NCI-H2227 (cell line): ENCODE results near the gene DOCK6.

Experiments used
- DNase-seq: peaks from one replicate; lab custom pipeline; 2025; ENCODE audit not compliant: unreplicated experiment; lab: John Stamatoyannopoulos, UW

DOCK6 gene

DNA sequence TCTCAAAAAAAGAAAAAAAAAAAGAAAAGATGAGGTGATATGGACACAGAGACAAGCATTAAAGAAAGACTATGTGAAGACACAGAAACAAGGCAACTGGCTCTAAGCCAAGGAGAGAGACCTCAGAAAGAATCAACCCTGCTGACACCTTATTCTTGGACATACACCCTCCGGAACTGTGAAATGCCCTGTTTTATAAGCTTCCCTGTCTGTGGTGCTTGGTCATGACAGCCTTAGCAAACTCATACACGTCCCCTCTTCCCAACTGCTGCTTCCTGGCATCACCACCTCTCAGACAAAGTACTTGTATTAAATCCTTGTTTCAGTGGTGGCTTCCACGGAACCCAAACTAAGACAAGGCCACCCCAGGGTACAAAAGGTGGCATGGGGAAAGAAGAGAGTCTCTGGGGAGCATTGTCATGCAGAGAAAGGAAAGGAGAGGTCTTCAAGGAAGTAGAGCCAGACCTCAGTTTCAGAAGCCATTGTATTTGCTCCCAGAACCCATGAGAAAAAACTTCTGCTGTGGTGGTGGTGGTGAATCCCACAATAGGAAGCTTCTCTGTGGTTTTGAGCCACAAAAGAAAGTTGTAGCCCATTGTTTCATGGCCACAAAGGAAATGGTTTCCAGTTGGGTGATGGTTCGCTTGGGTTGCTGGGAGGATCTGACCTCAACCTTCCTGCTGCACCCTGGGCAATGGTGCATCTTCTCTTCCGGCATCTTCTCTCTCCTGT, 17.3 kb upstream of the DOCK6 start:
- DNase-seq: peak; percentile 12

DNA sequence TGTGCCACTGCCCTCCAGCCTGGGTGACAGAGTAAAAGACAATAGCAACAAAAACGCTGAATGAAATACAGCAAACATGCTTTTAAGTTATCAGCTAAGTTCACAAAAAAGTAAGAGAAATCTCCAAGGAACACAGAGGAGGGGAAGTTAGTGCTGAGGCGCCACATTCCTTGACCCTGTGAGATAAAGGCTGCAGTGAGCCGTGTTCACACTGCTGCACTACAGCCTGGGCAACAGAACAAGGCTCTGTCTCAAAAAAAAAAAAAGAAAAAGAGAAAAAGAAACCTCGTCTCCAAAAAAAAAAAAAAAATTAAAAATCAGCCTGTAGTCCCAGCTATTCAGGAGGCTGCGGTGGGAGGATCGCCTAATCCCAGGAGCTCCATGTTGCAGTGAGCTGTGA, 16.3 kb upstream of the DOCK6 start:
- DNase-seq: no peak

DNA sequence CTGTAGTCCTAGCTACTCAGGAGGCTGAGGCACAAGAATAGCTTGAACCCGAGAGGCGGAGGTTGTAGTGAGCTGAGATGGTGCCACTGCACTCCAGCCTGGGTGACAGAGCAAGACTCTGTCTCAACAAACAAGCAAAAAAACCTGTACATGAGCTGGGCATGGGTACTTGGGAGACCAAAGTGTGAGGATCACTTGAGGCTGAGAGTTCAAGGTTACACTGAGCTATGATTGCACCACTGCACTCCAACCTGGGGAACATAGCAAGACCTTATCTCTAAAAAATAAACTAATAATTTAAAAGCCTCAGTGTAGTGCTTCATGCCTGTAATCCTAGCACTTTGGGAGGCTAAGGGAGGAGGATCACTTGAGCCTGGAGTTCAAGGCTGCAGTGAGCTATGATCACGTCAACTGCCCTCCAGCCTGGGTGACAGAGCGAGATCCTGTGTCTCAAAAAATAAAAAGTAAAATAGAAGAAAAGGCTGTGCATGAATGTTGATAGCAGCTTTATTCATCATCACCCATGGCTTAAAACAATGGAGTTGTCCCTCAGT, 12.3 kb upstream of the DOCK6 start:
- DNase-seq: no peak

DNA sequence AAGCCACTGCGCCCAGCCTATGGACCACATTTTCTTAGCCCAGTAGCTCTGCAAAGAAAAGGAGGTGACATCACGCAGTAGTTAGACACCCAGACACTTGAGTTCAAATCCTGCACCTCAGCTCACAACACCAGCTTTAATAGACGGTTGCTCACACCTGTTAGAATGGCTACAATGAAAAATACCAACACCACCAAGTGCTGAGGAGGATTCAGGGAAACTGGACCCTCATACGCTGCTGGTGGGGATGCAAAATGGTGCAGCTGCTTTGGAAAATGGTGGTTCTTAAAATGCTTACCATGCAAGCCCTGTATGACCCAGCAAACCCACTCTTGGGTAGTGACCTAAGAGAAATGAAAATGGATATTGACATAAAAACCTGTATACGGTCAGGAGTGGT, 11.7 kb upstream of the DOCK6 start:
- DNase-seq: no peak

DNA sequence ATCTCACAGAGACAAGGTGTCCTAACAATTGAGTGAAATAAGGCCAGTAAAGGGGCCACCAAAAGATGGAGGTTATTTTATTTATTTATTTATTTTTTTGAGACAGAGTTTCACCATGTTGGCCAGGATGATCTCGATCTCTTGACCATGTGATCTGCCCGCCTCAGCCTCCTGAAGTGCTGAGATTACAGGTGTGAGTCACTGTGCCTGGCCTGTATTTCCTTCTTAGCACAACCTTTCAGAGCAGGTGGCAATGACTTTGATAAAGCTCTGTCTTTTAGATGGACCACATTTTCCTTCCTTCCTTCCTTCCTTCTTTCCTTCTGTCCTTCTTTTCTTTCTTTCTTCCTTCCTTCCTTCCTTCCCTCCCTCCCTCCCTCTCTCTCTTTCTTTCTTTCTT, 11.0 kb upstream of the DOCK6 start:
- DNase-seq: no peak

DNA sequence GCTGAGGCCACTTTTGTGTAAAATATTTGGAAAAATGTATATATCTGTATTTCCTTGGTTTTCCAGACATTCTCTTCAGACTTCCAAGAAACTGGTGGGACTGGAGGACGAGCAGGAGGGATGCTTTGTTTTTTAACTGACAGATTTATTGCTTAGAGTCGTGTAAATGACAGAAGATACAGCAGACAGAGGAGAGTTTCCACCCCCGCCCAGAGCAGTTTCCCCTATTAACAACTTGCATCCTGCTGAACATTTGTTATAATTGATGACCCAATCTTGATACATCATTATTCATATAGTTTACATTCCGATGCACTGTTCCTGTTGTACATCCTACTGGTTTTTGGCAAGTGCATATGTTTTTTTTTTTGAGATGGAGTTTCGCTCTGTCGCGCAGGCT, 7.1 kb upstream of the DOCK6 start:
- DNase-seq: no peak

DNA sequence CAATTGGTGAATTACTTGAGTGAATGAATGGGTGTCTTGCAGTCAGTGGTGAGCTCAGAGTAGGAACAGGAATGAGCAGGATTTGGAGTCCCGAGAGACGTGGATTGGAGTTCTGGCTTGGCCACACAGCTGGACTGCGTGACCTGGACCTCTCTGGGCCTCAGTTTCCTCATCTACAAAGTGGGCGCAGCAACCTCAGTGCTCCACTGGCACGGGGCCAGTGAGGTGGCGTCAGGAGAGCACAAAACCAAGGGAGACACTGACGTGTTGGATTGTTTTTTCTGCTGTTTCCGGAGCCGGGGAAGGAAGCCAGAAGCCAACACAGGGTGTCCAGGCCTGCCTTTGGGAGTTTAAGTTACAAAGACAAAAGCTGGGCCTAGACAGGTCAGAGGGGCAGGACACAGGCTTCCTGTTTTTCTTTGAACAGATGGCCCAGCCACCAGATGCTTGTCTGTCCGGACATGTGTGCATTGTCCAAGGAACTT, 6.5 kb upstream of the DOCK6 start:
- DNase-seq: no peak

DNA sequence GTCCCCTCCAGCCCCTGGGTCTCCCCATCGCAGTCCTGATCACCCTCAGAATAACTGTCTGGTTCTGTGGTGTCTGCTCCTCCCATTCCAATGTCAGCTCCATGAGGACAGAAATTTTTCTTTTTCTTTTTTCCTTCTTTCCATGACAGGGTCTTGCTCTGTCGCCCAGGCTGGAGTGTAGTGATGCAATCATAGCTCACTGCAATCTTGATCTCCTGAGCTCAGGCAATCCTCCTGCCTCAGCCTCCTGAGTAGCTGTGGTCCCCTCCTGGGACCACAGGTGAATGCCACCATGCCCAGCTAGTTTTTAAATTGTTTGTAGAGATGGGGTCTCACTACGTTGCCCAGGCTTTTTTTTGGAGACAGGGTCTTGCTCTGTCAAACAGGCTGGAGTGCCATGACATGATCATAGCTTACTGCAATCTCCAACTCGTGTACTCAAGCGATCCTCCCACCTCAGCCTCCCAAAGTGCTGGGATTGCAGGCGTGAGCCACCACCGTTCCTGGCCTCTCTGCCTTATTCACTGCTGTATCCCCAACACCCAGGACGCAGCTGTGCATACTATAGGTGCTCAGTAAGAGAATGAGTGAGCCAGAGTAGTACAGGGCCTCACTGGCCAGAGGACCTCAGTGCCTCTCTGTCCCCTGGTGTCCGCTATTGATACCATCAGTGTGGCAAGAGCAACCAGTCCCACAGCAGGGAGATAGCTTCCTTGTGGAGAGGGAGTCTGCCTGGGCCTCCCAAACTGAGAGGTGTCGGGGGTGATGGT, 5.2 kb upstream of the DOCK6 start:
- no peak for DNase-seq

DNA sequence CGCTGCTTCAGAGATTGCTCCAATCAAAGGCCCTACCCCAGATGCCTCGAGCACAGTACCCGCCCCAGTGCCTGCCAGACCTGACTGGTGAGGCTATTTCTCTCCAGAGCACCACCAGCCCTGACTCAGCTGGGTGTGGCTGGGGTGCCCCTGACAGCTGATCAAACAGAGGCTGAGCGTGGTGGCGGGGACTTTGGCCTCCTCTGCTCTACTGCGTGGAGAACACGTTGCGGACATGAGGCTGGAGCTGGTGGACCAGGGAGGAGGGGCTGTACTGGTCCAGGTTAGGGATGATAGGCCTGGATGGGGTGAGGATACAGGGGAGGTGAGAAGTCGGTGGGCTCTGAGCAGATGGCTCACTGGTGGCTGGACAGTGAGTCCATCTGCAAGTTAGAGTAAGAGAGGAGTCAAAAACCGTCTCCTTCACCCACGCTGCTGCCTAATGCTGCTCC, 3.5 kb upstream of the DOCK6 start:
- DNase-seq: no peak

DNA sequence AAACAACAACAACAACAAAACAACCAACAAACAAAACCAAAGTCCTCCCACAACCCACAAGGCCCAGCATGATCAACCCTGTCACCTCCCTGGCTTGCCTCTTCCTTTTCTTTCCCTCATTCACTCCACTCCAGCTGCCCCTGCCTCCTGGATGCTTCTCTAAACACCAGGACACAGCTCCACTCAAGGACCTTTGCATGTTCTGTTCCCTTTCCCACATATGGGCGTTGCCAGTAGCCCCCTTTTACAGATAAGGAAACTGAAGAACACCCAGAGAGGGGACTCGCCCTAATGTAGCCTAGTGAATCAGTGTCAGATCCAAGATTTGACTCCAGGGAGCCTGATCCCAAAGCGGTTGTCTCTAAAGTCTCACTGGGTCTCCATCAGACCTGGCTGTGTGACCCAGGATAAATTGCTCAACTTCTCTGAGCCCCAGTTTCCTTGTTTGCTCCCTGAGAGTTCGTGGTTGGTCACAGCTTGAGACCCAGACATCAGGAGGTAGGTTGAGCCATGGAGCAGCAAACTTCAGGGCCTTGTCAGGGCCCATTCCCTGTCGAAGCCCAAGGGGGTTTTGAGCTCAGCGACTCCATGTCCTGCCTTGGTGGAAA, 3.0 kb upstream of the DOCK6 start:
- no peak for DNase-seq

DNA sequence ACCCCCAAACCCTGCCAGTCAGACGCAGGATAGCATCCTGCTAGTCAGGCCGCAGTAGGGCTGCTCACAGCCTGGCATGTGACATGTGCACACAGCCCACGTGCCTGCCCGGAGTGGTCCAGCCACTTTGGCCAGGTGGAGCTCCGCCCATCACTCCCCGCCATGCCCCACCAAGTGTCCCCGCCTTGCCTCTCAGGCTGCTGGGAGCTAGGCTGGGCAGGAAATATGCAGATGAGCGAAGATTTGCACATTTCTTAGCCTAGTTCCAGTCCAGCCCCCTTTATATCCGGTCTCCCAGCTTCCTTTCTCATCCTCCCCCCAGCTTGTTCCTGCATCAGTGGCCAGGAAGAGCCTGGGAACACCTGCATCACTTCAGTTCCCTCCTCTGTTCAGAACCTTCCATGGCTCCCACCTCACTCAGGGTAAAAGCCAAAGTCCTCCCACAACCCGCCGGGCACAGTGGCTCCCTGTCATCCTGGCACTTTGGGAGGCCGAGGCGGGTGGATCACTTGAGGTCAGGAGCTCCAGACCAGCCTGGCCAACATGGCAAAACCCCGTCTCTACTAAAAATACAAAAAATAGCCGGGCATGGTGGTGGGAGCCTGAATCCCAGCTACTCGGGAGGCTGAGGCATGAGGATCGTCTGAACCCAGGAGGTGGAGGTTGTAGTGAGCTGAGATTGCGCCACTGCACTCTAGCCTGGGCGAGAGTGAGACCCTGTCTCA, 2.3 kb upstream of the DOCK6 start:
- DNase-seq: no peak

DNA sequence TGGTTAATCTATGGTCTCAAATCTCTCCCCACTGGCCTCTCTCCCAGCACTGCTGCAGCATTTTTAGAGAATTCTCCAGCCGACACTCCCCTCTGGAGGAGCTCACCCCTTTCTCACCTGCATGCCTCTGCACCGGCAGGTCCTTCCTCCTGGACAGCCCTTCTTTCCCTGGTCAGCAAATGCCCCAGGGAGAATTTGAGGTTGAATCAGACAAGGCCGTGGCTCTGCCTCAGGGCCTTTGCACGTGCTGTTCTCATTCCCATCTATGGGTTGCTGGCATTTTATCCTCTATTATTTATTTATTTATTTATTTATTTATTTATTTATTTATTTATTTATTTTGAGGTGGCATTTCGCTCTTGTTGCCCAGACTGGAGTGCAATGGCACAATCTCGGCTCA, 1.4 kb upstream of the DOCK6 start:
- DNase-seq: no peak

DNA sequence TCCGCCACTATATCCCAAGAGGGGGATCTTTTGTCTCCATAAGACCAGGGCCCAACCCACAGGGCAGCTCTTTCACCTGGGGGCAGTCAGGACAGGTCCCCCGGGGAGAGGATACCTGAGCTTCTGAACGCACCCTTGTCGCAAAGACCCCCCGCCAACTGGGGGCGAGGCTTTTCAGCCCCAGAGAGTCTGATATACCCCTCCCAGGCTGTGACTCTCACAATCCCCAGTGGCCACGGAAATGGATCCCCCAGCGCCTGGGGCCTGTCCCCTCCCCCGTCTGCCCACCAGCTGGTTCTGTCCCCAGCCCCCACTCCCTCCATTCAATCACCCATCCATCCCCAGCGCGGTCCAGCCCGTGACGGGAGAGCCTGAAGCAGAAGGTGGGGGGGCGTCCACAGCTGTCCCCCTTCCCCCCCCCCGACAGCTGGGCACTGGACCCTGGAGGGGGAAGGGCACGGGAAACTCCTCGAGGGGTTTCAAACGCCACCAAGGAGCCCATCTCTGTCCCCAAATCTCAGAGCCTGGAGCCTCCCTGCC, 823 bp downstream of the DOCK6 start:
- peak; percentile 6 for DNase-seq

DNA sequence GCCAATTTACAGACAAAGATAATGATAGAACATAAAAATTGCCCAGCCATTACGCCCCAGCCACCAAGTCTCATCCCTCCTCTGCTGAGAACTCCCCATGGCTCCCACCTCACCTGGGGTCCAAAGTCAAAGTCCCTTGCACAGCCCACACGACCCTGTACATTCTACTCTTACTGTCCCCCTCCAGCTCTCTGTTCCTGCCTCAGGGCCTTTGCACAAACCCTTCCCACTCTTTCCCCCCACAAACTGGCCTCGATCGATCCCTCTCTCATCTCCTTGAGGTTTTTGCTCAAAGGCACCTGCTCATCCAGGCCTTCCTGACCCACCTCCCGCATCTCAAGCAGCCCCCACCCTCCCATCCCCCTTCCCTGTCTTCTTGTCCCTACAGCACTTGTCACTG, 1.3 kb downstream of the DOCK6 start:
- no peak for DNase-seq

DNA sequence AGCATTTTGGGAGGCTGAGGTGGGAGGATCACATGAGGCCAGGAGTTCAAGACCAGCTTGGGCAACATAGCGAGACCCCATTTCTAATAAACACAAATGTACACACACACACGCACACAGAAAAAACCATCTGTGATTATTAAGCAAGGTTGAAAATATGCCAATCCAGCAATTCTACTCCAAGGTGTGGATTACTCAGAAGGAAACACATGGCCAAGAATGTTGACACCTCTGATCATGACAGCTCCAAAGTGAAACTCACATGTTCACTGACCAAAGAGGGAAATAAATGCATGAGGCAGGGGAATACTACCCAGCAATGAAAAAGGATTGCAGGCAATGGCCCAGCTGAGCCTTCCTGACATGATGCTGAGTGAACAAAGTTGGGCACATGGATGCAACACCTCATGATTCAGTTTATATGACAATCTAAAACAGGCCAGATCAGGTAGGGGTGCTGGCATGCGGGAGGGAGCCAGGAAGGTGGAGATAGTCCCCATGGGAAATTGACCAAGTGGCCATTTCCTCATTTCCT, 4.4 kb downstream of the DOCK6 start:
- no peak for DNase-seq

DNA sequence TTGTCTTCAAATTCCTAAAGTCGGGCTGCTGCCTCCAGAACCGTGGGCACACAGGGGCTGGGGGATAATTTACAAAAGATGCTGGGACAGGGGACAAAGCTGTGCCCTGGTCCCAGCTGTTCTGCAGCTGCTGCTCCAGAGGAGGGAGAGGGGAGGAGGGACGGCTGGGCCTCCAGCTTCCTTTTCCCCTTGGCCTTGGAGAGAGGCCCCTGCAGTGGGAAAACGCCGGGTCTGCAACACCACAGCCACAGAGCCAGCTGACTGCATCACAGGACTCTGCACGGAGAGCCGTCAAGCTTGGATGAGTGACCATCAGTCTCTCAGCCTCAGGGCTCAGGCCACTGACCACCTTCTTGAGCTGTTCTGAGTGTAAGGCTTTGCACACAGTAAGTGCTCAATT, 6.1 kb downstream of the DOCK6 start:
- DNase-seq: peak; percentile 9

DNA sequence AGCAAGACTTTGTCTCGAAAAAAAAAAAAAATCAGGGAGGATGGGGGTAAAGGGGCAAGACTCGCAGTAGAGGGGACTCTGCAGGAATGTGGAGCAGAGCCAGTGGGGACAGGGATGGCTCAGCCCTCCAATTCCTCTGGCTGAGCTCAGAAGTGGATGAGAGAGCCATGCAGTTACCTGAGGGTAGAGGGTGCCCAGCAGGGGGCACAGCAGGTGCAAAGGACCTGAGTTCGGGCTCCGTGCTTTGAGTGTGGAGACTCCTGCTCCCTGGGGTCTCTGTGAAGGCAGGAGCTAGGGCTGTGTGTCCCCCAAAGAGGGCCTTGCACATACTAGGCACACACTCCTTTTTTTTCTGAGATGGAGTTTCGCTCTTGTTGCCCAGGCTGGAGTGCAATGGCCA, 7.7 kb downstream of the DOCK6 start:
- no peak for DNase-seq

DNA sequence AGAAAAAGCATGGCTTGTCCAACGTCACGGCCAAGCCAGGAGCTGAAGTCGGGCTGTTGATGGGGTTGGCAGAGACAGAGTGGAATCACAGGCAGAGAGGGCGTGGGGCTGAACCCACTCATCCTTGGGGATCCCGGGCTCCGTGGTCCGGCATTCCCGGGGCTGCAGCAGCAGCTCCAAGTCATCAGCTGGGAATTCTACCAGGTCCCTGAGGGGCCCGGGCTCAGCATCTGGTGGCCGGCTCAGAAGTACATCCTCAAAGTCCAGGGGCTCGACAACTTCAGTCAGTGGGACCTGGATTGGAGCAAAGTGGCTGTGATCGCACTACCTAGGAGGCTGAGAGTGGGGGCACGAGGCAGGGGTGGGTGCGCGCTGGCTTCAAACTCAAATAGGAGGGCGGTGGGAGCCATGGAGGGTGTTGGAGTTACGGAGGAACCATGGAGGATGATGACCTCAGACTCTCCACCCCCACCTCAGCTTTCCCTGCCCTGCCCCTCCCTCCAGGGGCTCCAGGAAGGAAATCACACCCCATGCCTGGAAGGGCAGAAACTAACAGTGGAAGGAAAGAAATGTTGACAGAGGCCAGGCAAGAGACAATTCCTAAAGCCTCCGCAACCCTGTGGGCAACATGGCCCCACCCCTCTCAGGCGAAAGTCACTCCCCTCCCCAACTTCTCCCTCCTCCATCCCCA, 9.5 kb downstream of the DOCK6 start:
- no peak for DNase-seq

DNA sequence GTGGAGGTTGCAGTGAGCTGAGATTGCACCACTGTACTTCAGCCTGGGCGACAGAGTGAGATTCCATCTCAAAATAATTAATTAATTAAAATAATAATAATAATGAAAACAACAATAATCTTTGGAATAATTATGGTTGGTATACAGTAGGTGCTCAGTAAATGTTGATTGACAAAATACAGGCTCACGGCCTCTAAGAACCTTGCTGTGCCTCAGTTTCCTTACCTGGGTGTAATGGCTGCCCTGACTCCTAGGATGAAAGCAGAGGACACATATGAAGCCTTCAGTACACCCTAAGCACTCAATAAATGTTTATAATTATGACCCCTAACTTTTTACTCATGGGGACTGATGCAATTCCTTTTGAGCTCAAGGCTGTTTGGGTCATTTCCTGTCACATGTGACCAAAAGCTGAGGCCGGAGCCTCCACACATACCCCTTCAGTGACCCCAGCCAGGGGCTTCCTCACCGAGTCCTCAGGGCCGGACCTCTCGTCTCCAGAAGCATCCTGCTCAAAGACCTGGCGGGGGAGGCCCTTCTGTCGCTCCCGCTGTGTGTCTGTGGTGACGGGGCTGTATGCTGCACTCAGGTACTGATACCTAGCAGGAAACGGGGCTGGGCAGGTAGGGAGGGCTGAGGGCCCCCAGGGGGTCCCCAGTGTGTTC, 10.5 kb downstream of the DOCK6 start:
- DNase-seq: no peak
